NCI-H1417 (cell line): Measurements from ENCODE around the gene GPR17.

ENCODE experiments used
- DNase-seq, 3 experiments: peaks; one replicate each; lab custom pipeline; 2025; lab: John Stamatoyannopoulos, UW

GPR17 gene

GRCh38 chr2:127630096-127630863, 15.7 kb upstream of the GPR17 start:
- DNase-seq, result no peak

- DNase-seq, result no peak
Measured at GRCh38 chr2:127630864-127631540, 15.0 kb upstream of the GPR17 start.

- no peak for DNase-seq
Measured at GRCh38 chr2:127631541-127631996, 14.4 kb upstream of the GPR17 start.

GRCh38 chr2:127631997-127632581, 13.9 kb upstream of the GPR17 start:
- no peak for DNase-seq

GRCh38 chr2:127632592-127633489, 13.1 kb upstream of the GPR17 start:
- no peak for DNase-seq

GRCh38 chr2:127633556-127634065, 12.3 kb upstream of the GPR17 start:
- DNase-seq, result no peak

GRCh38 chr2:127634066-127634617, 11.8 kb upstream of the GPR17 start:
- no peak for DNase-seq

- DNase-seq, result no peak
Measured at GRCh38 chr2:127634626-127635379, 11.2 kb upstream of the GPR17 start.

- DNase-seq, result no peak
Measured at GRCh38 chr2:127635380-127636237, 10.3 kb upstream of the GPR17 start.

GRCh38 chr2:127636248-127637235, 9.4 kb upstream of the GPR17 start:
- no peak for DNase-seq

GRCh38 chr2:127637236-127637630, 8.7 kb upstream of the GPR17 start:
- no peak for DNase-seq

- DNase-seq, result no peak
Measured at GRCh38 chr2:127637725-127638252, 8.2 kb upstream of the GPR17 start.

GRCh38 chr2:127638361-127639110, 7.4 kb upstream of the GPR17 start:
- DNase-seq, result no peak

- no peak for DNase-seq
Measured at GRCh38 chr2:127639111-127639474, 6.9 kb upstream of the GPR17 start.

GRCh38 chr2:127640082-127641072, 5.6 kb upstream of the GPR17 start:
- DNase-seq, result peak in 1 of 3 experiments; percentile 9

GRCh38 chr2:127641133-127641532, 4.8 kb upstream of the GPR17 start:
- DNase-seq, result no peak
